ENCODE results near the gene C12orf57.

- TF ChIP-seq CTCF (conservative IDR thresholded peaks at IDR 0.05 in 1 of 2, IDR thresholded peaks at IDR 0.05 in 1 of 2; ENCODE audit: low read depth in 1 of 2, low read length in 2 of 2) (no peak), EZH2 (IDR thresholded peaks at IDR 0.05; ENCODE audit: low read length, missing control alignments) (no peak)
These were observed 10.7 kb downstream of the C12orf57 start for GRCh38 chr12:6954316-6955107.
